GM12801 (cell line): ENCODE measurements around the gene ST6GALNAC3.

ENCODE experiments used
- TF ChIP-seq, protein P1 (sequence below): IDR thresholded peaks from one replicate; pipeline ENCODE4 v1.5.1; 2011; ENCODE audit warnings: control low read depth; ENCODE audit not compliant: insufficient read length; ENCODE audit errors: extremely low read depth

Gene ST6GALNAC3

GRCh38 chr1:76500116-76500515 is 425.6 kb downstream of the ST6GALNAC3 start:
- TF ChIP-seq, protein P1, sequence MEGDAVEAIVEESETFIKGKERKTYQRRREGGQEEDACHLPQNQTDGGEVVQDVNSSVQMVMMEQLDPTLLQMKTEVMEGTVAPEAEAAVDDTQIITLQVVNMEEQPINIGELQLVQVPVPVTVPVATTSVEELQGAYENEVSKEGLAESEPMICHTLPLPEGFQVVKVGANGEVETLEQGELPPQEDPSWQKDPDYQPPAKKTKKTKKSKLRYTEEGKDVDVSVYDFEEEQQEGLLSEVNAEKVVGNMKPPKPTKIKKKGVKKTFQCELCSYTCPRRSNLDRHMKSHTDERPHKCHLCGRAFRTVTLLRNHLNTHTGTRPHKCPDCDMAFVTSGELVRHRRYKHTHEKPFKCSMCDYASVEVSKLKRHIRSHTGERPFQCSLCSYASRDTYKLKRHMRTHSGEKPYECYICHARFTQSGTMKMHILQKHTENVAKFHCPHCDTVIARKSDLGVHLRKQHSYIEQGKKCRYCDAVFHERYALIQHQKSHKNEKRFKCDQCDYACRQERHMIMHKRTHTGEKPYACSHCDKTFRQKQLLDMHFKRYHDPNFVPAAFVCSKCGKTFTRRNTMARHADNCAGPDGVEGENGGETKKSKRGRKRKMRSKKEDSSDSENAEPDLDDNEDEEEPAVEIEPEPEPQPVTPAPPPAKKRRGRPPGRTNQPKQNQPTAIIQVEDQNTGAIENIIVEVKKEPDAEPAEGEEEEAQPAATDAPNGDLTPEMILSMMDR: no peak

- TF ChIP-seq, protein P1: no peak
These were observed 426.6 kb downstream of the ST6GALNAC3 start for GRCh38 chr1:76501136-76501535.

DNA sequence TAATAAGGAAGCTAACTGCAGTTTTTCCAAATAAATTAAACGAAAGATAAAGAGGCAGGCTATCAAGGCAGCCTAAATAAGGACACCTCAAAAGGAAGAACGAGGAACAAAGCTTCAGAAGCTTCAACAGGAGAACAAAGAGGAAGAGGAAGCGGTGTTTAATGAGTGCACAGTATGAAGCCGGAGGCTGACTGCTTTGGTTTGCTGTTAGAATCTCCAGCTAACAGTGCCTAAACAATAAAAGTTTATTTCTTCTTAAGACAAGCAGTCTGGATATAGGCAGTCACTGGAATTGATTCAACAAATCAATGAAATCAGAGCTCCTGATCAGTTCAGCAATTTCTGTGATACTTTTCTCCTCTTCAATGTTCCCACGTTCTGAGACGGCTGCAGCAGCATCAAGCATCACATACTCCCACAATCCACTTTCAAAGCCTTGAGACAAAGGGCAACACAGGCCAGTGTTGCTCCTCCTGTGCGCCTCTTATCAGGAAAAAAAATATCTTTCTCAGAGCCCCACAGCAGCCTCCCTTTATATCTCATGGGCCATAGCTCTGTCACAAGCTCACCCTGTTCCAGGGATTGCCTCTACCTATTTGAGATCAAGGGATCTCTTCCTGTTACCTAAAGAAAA is 427.2 kb downstream of the ST6GALNAC3 start:
- TF ChIP-seq, protein P1: no peak

DNA sequence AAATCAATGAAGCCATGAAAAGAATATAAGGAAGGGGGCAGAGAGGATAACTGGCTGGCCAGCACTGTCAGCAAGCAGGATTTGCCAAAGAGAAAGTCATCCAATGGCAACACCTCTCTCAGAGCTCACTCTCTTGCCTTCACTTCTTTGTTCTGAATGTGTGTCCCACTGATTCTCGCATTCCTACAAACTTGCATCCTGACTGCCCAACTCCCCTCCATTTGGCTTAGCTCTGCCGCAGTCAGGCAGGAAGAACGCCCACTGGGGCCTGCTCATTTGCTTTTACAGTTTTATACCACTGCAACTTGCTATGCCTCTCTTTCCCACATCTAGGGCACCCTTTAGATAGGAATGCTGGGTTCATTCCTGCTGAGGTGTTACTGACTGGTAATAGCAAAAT is 428.6 kb downstream of the ST6GALNAC3 start:
- TF ChIP-seq, protein P1: no peak

DNA sequence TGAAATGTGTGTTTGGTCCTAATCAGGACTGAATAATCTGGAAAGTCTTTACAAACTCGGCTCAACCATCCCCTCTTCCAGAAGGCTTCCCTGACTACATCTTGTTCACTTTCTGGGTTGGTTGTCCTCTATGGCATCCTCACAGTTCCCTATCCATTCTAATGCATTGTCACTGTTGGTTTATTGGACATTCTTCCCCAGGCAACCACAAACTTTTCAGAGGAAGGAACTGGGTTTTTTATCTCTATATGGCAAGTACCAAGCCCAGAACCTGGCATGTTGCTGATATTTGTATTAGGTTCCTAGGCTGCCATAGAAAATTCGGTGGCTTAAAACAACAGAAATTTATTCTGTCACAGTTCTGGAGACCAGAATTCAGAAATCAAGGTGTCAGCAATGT is 429.2 kb downstream of the ST6GALNAC3 start:
- TF ChIP-seq, protein P1: no peak

GRCh38 chr1:76507376-76507775 is 432.8 kb downstream of the ST6GALNAC3 start:
- TF ChIP-seq, protein P1: no peak

- TF ChIP-seq, protein P1: no peak
These were observed 434.3 kb downstream of the ST6GALNAC3 start for GRCh38 chr1:76508871-76509270.
